ENCODE measurements around the gene RASSF3.
"Not testable (repeated sequence)": the region's sequence is repeated elsewhere in the genome, so short reads cannot be mapped to it uniquely, and the experiment has no call there.

Gene RASSF3

DNA sequence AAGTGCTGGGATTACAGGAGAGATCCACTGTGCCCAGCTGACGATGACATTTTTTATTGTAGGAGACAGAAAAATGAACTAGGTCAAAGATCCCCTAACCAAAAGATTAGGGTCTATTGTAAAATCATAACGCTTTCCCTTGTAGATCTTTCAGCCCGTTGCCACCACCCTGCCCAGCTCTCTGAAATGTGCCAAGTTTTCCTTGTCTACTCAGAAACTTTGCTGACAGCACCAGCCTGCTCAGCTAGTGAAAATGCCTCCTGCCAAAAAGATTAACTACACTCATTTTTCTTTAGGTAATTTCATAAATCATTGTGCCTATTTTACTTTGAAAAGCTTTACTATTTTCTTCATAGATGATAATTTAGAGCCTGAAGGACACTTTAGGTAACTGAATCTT, 28.2 kb upstream of the RASSF3 start:
- no peak for DNase-seq (ENCODE audit: low read depth)
- TF ChIP-seq CTCF (IDR thresholded peaks at IDR 0.05; ENCODE audit: insufficient read depth, low read depth, low read length, missing control alignments): no peak
- H3K4me3 ChIP-seq (ENCODE audit: low read depth, low read length): no peak overlapping the region

GRCh38 chr12:64582862-64583261, 27.4 kb upstream of the RASSF3 start:
- H3K4me3 ChIP-seq (ENCODE audit: low read depth, low read length): no peak overlapping the region
- no peak for TF ChIP-seq CTCF (IDR thresholded peaks at IDR 0.05; ENCODE audit: insufficient read depth, low read depth, low read length, missing control alignments)
- DNase-seq (ENCODE audit: low read depth): no peak

GRCh38 chr12:64583395-64583770, 26.9 kb upstream of the RASSF3 start:
- DNase-seq (ENCODE audit: low read depth); H3K4me3 ChIP-seq (ENCODE audit: low read depth, low read length): not testable (repeated sequence)

GRCh38 chr12:64583771-64584421, 26.4 kb upstream of the RASSF3 start:
- TF ChIP-seq CTCF (IDR thresholded peaks at IDR 0.05; ENCODE audit: insufficient read depth, low read depth, low read length, missing control alignments): no peak
- no peak overlapping the region for H3K4me3 ChIP-seq (ENCODE audit: low read depth, low read length)
- DNase-seq (ENCODE audit: low read depth): no peak

GRCh38 chr12:64585104-64585503, 25.2 kb upstream of the RASSF3 start:
- no peak for DNase-seq (ENCODE audit: low read depth)
- TF ChIP-seq CTCF (IDR thresholded peaks at IDR 0.05; ENCODE audit: insufficient read depth, low read depth, low read length, missing control alignments): no peak
- H3K4me3 ChIP-seq (ENCODE audit: low read depth, low read length): no peak overlapping the region

DNA sequence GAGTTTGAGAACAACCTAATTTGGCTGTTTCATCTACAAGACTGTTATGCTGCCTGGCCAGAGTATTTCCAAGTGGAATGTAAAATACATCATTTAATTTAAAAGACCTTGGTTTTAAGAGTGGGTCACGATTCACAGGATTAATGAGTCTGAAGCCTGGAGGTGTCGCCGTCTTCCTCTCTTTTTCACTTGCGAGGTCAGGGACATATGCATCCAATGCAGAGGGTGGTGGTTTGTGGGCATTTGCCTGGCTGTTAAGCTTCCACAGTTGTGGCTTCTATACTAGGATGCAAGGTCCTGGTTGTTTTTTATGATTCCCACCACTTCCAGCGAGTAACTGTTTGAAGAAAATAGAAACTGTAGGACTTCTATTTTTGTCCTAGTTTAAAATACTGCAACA, 22.8 kb upstream of the RASSF3 start:
- TF ChIP-seq CTCF (IDR thresholded peaks at IDR 0.05; ENCODE audit: insufficient read depth, low read depth, low read length, missing control alignments): no peak
- H3K4me3 ChIP-seq (ENCODE audit: low read depth, low read length): no peak overlapping the region
- DNase-seq (ENCODE audit: low read depth): no peak

- no peak overlapping the region for H3K4me3 ChIP-seq (ENCODE audit: low read depth, low read length)
- DNase-seq (ENCODE audit: low read depth): no peak
- no peak for TF ChIP-seq CTCF (IDR thresholded peaks at IDR 0.05; ENCODE audit: insufficient read depth, low read depth, low read length, missing control alignments)
Observed at GRCh38 chr12:64590183-64590582, 20.1 kb upstream of the RASSF3 start.

All from GM12865 (cell line).